Duodenal mucosa (tissue), 2 donors: ENCODE data around the gene SLC24A3.
"Not testable (repeated sequence)": the region's sequence is repeated elsewhere in the genome, so short reads cannot be mapped to it uniquely, and the experiment has no call there.

Experiments
- H3K27ac ChIP-seq: one replicate; pipeline ENCODE4 v1.7.0; 2013; ENCODE audit warnings: low read depth, low read length
- H3K27me3 ChIP-seq, 2 donors: one replicate each; pipeline ENCODE4 v1.7.0; 2013; ENCODE audit warnings: low read length in 2 of 2, control low read depth in 1 of 2; ENCODE audit not compliant: insufficient read depth in 2 of 2, control insufficient read depth in 1 of 2
- H3K36me3 ChIP-seq, 2 donors: one replicate each; pipeline ENCODE4 v1.7.0; 2013; ENCODE audit warnings: low read length in 2 of 2, control low read depth in 1 of 2; ENCODE audit not compliant: insufficient read depth in 2 of 2, control insufficient read depth in 1 of 2
- H3K4me1 ChIP-seq, 2 donors: one replicate each; pipeline ENCODE4 v1.7.0; 2013; ENCODE audit warnings: low read length in 2 of 2, control low read depth in 1 of 2; ENCODE audit not compliant: insufficient read depth in 2 of 2, control insufficient read depth in 1 of 2
- H3K4me3 ChIP-seq, 2 donors: one replicate each; pipeline ENCODE4 v1.7.0; 2013; ENCODE audit warnings: low read length in 2 of 2, low read depth in 1 of 2
- H3K9ac ChIP-seq, 2 donors: one replicate each; pipeline ENCODE4 v1.7.0; 2013; ENCODE audit warnings: low read length in 2 of 2, low read depth in 1 of 2
- H3K9me3 ChIP-seq, 2 donors: one replicate each; pipeline ENCODE4 v1.7.0; 2013; ENCODE audit warnings: low read length in 2 of 2, control low read depth in 1 of 2; ENCODE audit not compliant: control insufficient read depth in 1 of 2

SLC24A3 gene

GRCh38 chr20:19661717-19662636 is 449.5 kb downstream of the SLC24A3 start:
- Histone ChIP-seq H3K4me1 (no peaks in the 10 kb centered on the region), H3K4me3 (peak overlapping the region in 1 of 2 donors; percentile 13), H3K9ac (no peak overlapping the region)

DNA sequence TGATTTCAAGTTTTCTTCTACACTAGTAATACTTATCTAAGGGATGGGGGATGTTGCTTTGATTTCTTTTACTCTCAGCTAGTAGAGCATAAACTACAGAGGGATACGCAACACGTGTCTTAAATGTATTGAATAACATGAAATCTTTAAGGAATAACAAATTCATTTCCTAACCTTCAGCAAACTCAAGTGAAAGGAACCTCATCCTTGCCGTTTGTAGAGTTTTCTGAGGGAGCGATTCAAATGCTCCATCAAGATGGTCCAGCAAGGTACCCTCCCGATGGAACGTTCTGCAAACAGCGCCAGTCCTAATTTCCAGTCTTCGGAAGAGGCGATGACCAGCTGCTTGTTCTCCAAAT is 450.2 kb downstream of the SLC24A3 start:
- H3K4me3 ChIP-seq = no peak overlapping the region
- H3K27me3 ChIP-seq = peaks cover 0 to 5% of the 10 kb centered on the region in 2 donors

More at GRCh38 chr20:19661717-19662636, 449.5 kb downstream of the SLC24A3 start:
- no peak overlapping the region for H3K27ac ChIP-seq
- no peaks in the 10 kb centered on the region for H3K9me3 ChIP-seq
- H3K27me3 ChIP-seq = peaks cover 0 to 5% of the 10 kb centered on the region in 2 donors
- no peaks in the 10 kb centered on the region for H3K36me3 ChIP-seq

GRCh38 chr20:19668418-19668817 is 456.0 kb downstream of the SLC24A3 start:
- Histone ChIP-seq H3K9ac (no peak overlapping the region), H3K4me3 (no peak overlapping the region), H3K27ac (no peak overlapping the region), H3K9me3 (no peaks in the 10 kb centered on the region), H3K36me3 (no peaks in the 10 kb centered on the region), H3K27me3 (no peaks in the 10 kb centered on the region), H3K4me1 (peaks cover 3 to 10% of the 10 kb centered on the region in 2 donors)

More for the DNA sequence above, 450.2 kb downstream of the SLC24A3 start:
- Histone ChIP-seq H3K36me3 (no peaks in the 10 kb centered on the region), H3K27ac (no peak overlapping the region), H3K9ac (no peak overlapping the region), H3K4me1 (no peaks in the 10 kb centered on the region), H3K9me3 (no peaks in the 10 kb centered on the region)

DNA sequence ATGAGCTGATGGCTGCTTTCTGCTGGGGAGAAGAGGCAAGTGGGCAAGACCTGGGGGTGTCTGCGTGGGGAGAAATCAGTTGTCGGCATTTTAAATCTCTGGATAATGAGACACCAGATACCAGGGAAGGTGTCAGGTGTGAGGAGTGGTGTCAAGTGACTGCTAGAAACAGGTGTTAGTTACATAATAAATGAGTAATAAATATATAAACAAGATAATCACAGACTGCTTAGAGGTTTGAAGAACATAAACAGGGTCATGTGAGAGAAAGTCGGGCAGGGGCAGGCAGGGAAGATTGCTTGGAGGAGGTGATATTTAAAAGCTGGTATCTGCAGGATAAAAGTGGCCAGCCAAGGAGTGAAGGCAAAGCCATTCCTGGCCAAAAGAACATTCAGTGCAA is 458.4 kb downstream of the SLC24A3 start:
- Histone ChIP-seq H3K4me3 (no peak overlapping the region), H3K27ac (no peak overlapping the region), H3K9ac (no peak overlapping the region), H3K36me3 (no peaks in the 10 kb centered on the region), H3K27me3 (no peaks in the 10 kb centered on the region), H3K9me3 (no peaks in the 10 kb centered on the region), H3K4me1 (peaks cover 3 to 10% of the 10 kb centered on the region in 2 donors)

- Histone ChIP-seq H3K36me3 (no peaks in the 10 kb centered on the region), H3K9ac (no peak overlapping the region), H3K4me1 (peaks cover 3 to 10% of the 10 kb centered on the region in 2 donors), H3K9me3 (no peaks in the 10 kb centered on the region), H3K27ac (no peak overlapping the region), H3K27me3 (no peaks in the 10 kb centered on the region), H3K4me3 (no peak overlapping the region)
Observed at GRCh38 chr20:19671374-19671773, 458.9 kb downstream of the SLC24A3 start.

DNA sequence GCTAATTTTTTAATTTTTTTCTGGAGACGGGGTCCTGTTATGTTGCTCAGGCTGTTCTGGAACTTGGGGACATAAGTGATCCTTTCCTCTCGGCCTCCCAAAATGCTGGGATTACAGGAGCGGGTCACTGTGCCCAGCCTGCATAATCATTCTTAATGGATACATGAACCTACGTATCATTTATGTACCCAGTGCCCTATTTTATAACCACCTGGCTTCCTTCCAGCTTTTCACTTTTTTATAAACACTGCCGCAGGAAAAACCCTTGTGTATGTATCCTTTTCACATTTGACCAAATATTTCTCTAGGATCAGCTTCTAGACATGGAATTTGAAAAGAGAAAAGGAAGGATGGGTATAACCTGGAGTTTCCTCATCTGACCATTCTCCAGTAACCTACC is 460.1 kb downstream of the SLC24A3 start:
- no peaks in the 10 kb centered on the region for H3K27me3 ChIP-seq
- peaks cover 3 to 10% of the 10 kb centered on the region in 2 donors for H3K4me1 ChIP-seq
- no peaks in the 10 kb centered on the region for H3K9me3 ChIP-seq
- H3K4me3 ChIP-seq = peak overlapping the region in 1 of 2 donors; percentile 12
- no peaks in the 10 kb centered on the region for H3K36me3 ChIP-seq
- no peak overlapping the region for H3K27ac ChIP-seq
- H3K9ac ChIP-seq = no peak overlapping the region

DNA sequence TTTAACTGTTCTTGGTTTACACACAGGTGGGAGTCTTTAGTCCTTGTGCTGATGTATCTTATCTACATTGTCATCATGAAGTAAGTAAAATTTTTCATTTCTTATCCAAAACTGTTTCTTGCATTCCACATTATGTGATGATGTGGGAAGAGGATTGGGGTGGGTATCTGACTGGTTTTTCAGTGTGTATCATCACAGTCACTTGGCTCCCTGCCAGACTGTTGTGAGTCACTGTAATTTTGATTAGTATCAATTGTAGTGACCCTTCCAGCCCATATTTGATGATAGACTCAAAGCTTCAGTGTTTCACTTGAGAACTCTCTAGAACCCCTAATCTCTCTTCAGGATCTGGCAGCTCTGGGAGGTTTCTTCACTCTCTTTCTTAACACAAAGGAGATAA is 461.1 kb downstream of the SLC24A3 start:
- Histone ChIP-seq H3K4me1 (peaks cover 3 to 10% of the 10 kb centered on the region in 2 donors), H3K9ac (no peak overlapping the region), H3K4me3 (no peak overlapping the region), H3K27me3 (no peaks in the 10 kb centered on the region), H3K36me3 (no peaks in the 10 kb centered on the region), H3K9me3 (no peaks in the 10 kb centered on the region), H3K27ac (no peak overlapping the region)

GRCh38 chr20:19676202-19676601 is 463.8 kb downstream of the SLC24A3 start:
- no peaks in the 10 kb centered on the region for H3K9me3 ChIP-seq
- no peak overlapping the region for H3K4me3 ChIP-seq
- no peak overlapping the region for H3K27ac ChIP-seq
- H3K27me3 ChIP-seq = peaks cover 0 to 2% of the 10 kb centered on the region in 2 donors
- H3K4me1 ChIP-seq = peaks cover 3 to 10% of the 10 kb centered on the region in 2 donors
- no peaks in the 10 kb centered on the region for H3K36me3 ChIP-seq
- H3K9ac ChIP-seq = no peak overlapping the region

- no peak overlapping the region for H3K27ac ChIP-seq
- no peaks in the 10 kb centered on the region for H3K36me3 ChIP-seq
- peaks cover 0 to 3% of the 10 kb centered on the region in 2 donors for H3K27me3 ChIP-seq
- H3K9me3 ChIP-seq = no peaks in the 10 kb centered on the region
- H3K4me1 ChIP-seq = peaks cover 3 to 10% of the 10 kb centered on the region in 2 donors
- H3K9ac ChIP-seq = no peak overlapping the region
- H3K4me3 ChIP-seq = no peak overlapping the region
Observed at GRCh38 chr20:19677336-19677735, 464.9 kb downstream of the SLC24A3 start.

DNA sequence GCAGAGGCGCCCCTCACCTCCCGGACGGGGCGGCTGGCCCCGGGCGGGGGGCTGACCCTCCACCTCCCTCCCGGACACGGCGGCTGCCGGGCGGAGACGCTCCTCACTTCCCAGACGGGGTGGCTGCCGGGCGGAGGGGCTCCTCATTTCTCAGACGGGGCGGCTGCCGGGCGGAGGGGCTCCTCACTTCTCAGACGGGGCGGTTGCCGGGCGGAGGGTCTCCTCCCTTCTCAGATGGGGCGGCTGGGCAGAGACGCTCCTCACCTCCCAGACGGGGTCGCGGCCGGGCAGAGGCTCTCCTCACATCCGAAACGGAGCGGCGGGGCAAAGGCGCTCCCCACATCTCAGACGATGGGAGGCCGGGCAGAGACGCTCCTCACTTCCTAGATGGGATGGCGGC is 466.1 kb downstream of the SLC24A3 start:
- not testable (repeated sequence) for H3K27me3 ChIP-seq, H3K27ac ChIP-seq, H3K4me1 ChIP-seq, H3K9me3 ChIP-seq, H3K4me3 ChIP-seq, H3K9ac ChIP-seq, H3K36me3 ChIP-seq
